ENCODE data around the gene ESYT1. TPM values are rescaled to one million over a fixed set of nuclear protein-coding genes. Genes with fewer than 3 reads are reported as not detected.

ESYT1 gene
- total RNA-seq, 1 experiment from 2014 or later: 111 TPM

GRCh38 chr12:56082967-56083366 lies 45.1 kb upstream of the ESYT1 start:
- Histone ChIP-seq H3K79me1 (ENCODE audit: insufficient read depth, low read depth, low read length, poor library complexity, severe bottlenecking) (no peaks in the 10 kb centered on the region), H4K20me1 (ENCODE audit: control insufficient read depth, insufficient read depth, insufficient read length) (no peaks in the 10 kb centered on the region), H3K9ac (ENCODE audit: extremely low read depth, insufficient read length, low read length) (no peak overlapping the region), H3K23ac (ENCODE audit: insufficient read length, low read depth, low read length) (no peak overlapping the region), H3T11ph (ENCODE audit: low read length) (no peak overlapping the region), H2BK120ac (ENCODE audit: low read depth, low read length, poor library complexity, severe bottlenecking) (no peak overlapping the region), H2BK20ac (ENCODE audit: low read depth, low read length, poor library complexity, severe bottlenecking) (no peak overlapping the region), H3K18ac (ENCODE audit: insufficient read length, low read depth, low read length) (no peak overlapping the region), H2BK12ac (ENCODE audit: insufficient read length, low read depth, low read length) (no peak overlapping the region), H3K79me2 (ENCODE audit: insufficient read depth, low read length) (peaks cover 7% of the 10 kb centered on the region; the same call in 1 of the 2 replicates), H4K5ac (ENCODE audit: insufficient read length, low read depth, low read length) (no peak overlapping the region), H3K4me2 (ENCODE audit: insufficient read depth, insufficient read length, low read length) (no peak overlapping the region), H3K9me3 (ENCODE audit: control insufficient read depth, low read depth, low read length) (no peaks in the 10 kb centered on the region), H3K56ac (ENCODE audit: insufficient read length, low read depth, low read length) (no peak overlapping the region), H3K27me3 (ENCODE audit: insufficient read depth, low read length) (no peaks in the 10 kb centered on the region; the same call in 1 of the 2 replicates), H2AFZ (ENCODE audit: low read length) (no peak overlapping the region), H3K4me1 (ENCODE audit: insufficient read depth, low read length) (0 out of 2 replicates have a peak, but pooled peaks cover 4% of the 10 kb centered on the region), H4K91ac (ENCODE audit: insufficient read length, low read depth, low read length) (no peak overlapping the region), H3K23me2 (ENCODE audit: insufficient read length, low read depth, low read length, poor library complexity, severe bottlenecking) (peaks cover 13% of the 10 kb centered on the region), H3K4ac (ENCODE audit: low read depth, low read length) (no peak overlapping the region), H2AK5ac (ENCODE audit: insufficient read length, low read length) (no peak overlapping the region), H3K27ac (ENCODE audit: insufficient read length, low read depth, low read length) (no peak overlapping the region), H4K8ac (replicated peaks; ENCODE audit: insufficient read length, low read depth, low read length) (no peak overlapping the region), H2BK15ac (ENCODE audit: low read depth, low read length) (no peak overlapping the region), H3K14ac (ENCODE audit: insufficient read depth, low read length) (no peak overlapping the region), H2BK5ac (ENCODE audit: insufficient read length, low read length) (no peak overlapping the region)
- no peak for DNase-seq
- no peak for TF ChIP-seq CTCF (conservative IDR thresholded peaks at IDR 0.05)
- Mint-ChIP-seq H3K27me3 (ENCODE audit: low read depth) (no peaks in the 10 kb centered on the region), H3K9me3 (no peaks in the 10 kb centered on the region), H3K4me3 (no peak overlapping the region), H3K36me3 (ENCODE audit: insufficient read depth in 1 of 3, low read depth in 3 of 3) (peaks cover 25 to 42% (median 39%) of the 10 kb centered on the region in 3 experiments), H3K27ac (no peak overlapping the region), H3K4me1 (peaks cover 19 to 25% of the 10 kb centered on the region in 2 experiments)
- no CpG with 5 or more reads among the region's 3 CpGs for WGBS (ENCODE audit: extremely low coverage, insufficient read length, low lambda C conversion rate)
